G401 (cell line): ENCODE data around the gene ASIC3. TPM values are rescaled to one million over a fixed set of nuclear protein-coding genes. Genes with fewer than 3 reads are reported as not detected.
A peak's percentile ranks its signal among the peaks of the same experiment; 100 is the strongest.

Experiments used
- DNase-seq: peaks from one replicate; pipeline ENCODE4 v3.0.0-alpha.2; 2015; ENCODE audit warnings: low spot score
- in situ Hi-C: cut with HindIII; loops from 2 replicates; pipeline ENCODE4 v1.10.0; 2016; ENCODE audit warnings: low sequenced_read_pairs, mixed read lengths
- total RNA-seq: library from RNA; depleted of rRNA; stranded (reverse); fragments of >200 nt; shearing (Covaris generic); gene quantifications from 2 replicates; pipeline ENCODE4 v1.2.3, GENCODE V29; 2014

The ASIC3 gene
- total RNA-seq, 1 experiment from 2014 or later: not detected

DNA sequence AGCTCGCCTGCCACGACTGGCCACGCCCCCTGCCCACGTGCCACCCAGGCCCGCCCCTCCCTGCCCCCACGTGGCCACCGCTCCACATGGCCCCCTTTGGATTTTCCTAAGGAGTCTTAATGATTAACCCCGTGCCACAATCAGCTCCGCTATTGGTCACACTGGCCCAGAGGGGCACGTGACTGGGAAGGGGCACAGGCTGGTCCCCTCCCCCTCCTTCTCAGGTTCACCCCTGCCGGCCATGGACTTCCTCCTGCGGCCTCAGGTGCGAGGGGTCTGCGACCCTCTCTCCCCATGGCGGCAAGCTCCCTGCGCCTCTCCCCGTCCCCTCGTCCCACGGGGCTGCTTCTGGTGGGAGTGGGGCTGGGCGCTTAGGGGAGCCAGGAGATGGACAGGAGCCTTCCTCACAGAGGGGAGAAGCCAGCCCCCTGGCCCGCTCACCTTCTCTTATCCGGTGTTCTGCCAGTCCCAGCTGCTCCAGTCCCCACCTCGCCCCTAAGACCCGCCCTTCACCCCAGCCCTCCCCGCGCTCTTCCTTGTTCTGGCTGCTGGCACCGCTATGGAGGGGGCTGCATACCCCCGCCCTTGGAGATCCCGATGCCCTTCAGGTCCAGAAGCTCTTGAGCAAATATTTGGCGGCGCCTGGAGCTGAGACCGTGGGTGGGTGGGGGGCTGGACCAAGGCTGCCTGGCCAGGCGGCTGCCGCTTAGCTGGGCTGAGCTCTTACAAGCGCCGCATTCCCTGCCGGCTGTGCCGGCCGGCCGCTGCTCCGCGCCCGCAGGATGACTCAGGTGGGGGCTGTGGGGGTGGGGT, 14.3 kb downstream of the ASIC3 start:
- in situ Hi-C loops: no loop called here
- DNase-seq: peak; percentile 39

DNA sequence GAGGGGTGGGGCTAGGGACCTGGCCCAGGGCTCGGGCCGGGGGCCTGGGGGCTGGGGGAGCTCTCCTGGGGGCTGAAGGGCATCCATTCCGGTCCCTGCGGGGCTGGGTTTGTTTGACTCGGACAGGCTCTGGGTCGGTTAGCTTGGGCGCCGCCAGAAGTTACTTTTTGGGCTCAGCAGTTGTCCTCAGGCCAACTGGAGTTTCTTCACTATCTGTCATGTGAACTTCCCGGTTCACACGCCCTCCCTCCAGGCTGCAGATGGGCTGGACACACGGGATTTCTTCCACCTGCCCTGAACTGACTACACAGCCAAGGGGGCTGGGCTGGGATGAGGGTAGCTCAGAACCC, 14.9 kb downstream of the ASIC3 start:
- DNase-seq: no peak
- in situ Hi-C loops: no loop called here

DNA sequence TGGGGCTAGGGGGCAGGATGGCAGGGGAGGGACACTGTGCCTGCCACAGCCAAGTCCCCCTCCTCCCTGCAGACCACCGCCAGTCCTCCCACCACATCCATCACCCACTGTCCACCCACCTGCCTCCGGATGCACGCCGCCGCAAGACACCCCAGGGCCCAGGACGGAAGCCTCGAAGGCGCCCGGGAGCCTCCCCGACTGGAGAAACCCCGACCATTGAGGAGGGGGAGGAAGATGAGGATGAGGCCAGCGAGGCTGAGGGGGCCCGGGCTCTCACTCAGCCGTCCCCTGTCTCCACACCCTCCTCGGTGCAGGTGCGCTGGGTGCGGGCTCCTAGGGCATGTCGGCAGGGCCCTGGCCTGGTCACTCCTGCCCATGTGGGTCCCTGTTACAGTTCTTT, 16.1 kb downstream of the ASIC3 start:
- DNase-seq: no peak
- in situ Hi-C loops: no loop called here

DNA sequence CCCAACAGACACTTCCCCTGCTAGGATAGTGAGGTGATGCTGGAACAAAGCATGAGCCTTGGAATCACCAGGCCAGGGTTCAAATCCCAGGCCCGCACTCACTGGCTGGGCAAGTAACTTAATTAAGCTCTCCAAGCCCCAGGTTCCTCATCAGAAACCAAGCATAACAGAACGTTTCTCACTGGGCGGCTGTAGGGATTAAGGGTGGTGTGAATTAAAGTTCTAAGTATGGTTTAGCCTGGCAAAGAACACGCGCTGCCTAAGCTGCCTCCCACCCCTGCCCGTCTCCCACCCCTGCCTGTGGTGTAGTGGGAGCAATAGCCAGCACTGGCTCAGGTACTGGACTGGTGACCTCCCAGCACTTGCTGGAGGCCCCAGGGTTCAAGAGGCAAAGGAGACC, 16.7 kb downstream of the ASIC3 start:
- DNase-seq: no peak
- in situ Hi-C loops: no loop called here

DNA sequence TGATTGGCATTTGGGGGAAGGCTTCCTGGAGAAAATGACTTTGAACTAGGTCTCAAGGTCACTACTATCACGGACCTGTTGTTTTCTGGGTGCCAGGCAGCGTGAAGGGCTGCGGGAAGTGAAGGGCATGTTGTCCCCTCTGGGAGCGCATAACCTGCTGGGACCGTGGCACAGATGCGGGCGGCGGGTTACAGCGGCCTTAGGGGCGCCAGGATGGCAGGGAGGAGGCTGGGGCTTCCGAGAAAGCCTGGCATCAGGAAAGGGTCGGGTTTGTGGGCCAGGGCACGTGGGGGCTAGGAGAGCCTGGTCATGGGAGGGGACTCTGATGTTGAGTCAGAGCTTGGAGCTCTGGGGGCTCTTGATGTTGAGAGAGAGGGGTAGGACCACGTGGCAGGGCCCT, 17.2 kb downstream of the ASIC3 start:
- in situ Hi-C loops: no loop called here
- DNase-seq: no peak

DNA sequence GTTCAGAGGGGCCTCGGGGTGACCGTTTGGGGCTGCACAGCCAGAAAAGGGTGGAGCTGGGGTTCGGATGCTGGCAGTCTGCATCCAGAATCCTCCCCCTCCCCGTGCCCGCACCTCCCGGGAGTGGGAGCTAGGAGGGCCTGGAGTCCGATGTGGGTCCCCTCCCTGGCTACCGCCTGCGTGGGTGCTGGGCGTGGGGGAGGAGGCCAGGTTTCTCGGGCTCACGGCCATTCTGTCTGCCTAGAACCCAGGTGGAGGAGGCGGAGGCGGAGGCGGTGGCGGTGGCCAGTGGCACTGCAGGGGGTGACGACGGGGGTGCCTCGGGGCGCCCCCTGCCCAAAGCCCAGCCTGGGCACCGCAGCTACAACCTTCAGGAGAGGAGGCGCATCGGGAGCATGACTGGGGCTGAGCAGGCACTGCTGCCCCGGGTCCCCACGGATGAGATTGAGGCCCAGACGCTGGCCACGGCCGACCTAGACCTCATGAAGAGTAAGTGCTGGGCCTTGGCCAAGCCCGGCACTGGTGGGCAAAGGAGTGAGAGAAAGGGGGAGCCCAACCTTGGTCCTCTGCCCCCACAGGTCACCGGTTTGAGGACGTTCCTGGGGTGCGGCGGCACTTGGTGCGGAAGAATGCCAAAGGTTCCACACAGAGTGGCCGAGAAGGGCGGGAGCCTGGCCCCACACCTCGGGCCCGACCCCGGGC, 18.1 kb downstream of the ASIC3 start:
- in situ Hi-C loops: no loop called here
- no peak for DNase-seq

DNA sequence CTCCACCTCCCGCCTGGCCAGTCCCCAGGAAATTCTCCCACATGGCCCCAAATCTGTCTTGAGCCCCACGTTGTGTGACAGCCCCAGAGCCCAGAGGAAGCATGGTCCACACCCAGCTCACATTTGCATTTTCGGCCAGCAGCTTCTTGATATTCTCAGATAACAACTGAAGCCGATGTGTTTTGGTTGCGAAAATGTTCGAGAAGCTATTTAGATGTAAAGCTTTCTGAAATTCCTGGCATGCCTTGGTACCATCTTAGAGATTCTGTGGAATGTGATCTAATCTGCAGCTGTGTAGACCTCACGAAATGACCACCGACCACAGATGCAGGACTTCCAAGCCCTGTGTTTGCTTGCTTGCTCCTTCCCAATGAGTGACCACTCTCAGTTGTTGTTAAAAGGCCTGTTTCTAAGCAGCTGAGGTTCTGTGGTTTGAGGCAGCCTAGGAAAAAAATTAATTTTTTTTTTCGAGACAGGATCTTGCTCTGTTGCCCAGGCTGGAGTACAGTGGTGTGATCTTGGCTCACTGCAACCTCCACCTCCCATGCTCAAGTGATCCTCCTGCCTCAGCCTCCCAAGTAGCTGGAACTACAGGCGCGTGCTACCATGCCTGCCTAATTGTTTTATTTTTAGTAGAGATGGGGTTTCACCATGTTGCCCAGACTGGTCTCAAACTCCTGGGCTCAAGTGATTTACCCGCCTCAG, 19.9 kb downstream of the ASIC3 start:
- no peak for DNase-seq
- in situ Hi-C loops: no loop called here

DNA sequence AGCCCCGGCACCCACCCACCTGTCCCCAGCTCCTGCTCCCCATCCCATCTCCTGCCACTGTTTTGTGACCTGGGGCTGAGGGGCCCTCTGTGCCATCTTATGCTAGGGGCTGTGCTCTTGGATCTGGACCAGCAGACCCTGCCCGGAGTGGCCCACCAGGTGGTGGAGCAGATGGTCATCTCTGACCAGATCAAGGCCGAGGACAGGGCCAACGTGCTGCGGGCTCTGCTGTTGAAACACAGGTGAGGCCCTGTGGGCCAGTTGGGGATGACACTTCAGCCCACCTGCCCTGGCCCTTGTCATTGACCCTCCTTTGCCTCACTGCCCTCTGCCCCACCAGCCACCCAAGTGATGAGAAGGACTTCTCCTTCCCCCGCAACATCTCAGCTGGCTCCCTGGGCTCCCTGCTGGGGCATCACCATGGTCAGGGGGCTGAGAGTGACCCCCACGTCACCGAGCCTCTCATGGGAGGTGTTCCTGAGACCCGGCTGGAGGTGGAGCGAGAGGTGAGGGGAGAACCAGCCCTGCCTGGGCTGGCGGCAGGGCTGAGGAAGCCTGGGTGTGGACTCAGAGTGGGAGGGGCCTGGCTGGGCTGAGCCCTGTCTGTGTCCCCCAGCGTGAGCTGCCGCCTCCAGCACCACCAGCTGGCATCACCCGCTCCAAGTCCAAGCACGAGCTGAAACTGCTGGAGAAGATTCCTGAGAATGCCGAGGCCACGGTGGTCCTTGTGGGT, 21.7 kb downstream of the ASIC3 start:
- no peak for DNase-seq
- in situ Hi-C loops: no loop called here

DNA sequence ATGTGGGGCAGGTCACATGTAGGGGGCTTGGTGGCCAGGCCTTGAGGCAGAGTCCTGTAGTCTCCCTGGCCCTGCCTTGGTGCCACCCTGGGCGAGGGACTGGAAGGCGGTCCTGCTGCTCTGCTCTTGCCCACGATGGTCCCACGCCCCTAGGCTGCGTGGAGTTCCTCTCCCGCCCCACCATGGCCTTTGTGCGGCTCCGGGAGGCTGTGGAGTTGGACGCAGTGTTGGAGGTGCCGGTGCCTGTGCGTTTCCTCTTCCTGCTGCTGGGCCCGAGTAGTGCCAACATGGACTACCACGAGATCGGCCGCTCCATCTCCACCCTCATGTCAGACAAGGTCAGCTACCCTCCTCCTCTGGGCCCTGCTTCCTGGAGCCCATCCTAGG, 22.2 kb downstream of the ASIC3 start:
- DNase-seq: no peak
- in situ Hi-C loops: no loop called here

DNA sequence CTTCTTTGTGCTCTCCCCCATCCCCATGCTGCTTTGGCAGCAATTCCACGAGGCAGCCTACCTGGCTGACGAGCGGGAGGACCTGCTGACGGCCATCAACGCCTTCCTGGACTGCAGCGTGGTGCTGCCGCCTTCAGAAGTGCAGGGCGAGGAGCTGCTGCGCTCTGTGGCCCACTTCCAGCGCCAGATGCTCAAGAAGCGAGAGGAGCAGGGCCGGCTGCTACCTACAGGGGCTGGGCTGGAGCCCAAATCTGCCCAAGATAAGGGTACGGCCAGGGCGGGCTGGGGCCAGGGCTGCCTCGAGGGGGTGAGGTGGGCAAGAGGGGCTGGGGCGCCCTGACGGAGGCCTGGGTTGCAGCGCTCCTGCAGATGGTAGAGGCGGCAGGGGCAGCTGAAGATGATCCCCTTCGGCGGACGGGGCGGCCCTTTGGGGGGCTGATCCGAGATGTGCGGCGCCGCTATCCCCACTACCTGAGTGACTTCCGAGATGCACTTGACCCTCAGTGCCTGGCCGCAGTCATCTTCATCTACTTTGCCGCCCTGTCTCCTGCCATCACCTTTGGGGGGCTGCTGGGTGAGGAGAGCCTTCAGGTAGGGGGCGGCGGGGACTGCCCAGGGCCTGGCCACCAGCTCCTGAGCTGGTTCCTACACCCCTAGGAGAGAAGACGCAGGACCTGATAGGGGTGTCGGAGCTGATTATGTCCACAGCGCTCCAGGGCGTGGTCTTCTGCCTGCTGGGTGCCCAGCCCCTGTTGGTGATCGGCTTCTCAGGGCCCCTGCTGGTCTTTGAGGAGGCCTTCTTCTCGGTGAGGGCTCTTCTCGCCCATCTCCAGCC, 22.9 kb downstream of the ASIC3 start:
- DNase-seq: no peak
- in situ Hi-C loops: no loop called here

DNA sequence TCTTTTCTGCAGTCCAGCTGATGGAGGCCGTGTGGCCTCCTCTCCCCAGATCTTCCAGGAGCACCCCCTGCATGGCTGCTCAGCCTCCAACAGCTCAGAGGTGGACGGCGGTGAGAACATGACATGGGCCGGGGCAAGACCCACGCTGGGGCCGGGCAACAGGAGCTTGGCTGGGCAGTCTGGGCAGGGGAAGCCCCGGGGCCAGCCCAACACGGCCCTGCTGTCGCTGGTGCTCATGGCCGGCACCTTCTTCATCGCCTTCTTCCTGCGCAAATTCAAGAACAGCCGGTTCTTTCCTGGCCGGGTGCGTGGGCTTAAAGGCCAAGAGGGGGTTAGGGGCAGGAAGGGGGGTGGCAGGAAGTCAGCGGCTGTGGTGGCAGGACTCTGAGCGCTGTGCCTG, 25.7 kb downstream of the ASIC3 start:
- in situ Hi-C loops: no loop called here
- no peak for DNase-seq

DNA sequence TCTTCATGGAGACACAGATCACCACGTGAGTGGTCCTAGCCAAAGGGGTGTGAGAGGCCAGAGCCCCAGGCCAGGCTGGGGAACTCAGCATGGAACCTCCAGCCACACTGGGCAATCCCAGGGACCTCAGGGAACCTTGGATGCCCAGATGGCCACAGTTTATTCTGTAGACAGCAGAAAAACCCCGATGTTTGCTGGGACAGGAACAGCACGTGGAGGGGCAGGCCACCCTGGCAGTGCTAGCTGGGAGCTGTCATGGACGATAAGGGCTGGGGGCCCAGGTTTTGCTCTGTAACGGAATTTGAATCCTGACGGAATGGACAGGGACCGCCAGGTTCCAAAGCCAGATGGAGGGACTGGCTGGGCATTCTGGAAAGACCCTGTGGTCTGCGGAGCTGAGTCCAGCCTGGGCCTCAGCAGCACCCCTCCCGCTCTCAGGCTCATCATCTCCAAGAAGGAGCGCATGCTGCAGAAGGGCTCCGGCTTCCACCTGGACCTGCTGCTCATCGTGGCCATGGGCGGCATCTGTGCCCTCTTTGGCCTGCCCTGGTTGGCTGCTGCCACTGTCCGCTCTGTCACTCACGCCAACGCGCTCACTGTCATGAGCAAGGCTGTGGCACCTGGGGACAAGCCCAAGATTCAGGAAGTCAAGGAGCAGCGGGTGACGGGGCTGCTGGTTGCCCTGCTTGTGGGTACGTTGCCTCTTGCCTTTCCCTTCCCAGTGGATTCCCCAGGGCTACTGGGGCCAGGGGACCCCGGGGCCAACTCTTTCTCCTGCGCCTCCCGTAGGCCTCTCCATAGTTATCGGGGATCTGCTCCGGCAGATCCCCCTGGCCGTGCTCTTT, 26.7 kb downstream of the ASIC3 start:
- in situ Hi-C loops: no loop called here
- no peak for DNase-seq

DNA sequence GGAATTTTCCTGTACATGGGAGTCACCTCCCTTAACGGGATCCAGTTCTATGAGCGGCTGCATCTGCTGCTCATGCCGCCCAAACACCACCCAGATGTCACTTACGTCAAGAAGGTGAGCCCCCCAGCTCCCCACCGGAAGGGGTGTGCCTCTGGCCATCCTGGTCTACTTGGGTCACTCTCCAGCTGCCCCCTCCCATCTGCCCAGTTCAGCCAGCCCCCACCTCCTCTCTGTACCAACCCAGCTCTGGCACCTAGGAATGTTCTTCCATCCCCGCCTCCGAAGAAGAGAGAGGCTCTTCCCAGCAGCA, 27.3 kb downstream of the ASIC3 start:
- DNase-seq: no peak
- in situ Hi-C loops: no loop called here

DNA sequence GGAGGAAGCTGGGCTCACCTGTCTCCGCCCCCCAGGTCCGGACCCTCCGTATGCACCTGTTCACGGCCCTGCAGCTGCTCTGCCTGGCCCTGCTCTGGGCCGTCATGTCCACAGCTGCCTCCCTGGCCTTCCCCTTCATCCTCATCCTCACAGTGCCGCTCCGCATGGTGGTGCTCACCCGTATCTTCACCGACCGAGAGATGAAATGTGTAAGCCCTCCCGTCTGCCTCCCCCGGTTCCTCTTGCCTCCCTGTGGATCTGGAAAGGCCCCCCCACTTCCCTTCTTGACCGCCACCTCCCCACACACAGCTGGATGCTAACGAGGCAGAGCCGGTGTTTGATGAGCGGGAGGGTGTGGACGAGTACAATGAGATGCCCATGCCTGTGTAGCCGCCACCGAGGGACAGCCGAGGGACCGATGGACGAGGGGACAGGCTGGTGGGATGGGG, 27.7 kb downstream of the ASIC3 start:
- in situ Hi-C loops: no loop called here
- no peak for DNase-seq

DNA sequence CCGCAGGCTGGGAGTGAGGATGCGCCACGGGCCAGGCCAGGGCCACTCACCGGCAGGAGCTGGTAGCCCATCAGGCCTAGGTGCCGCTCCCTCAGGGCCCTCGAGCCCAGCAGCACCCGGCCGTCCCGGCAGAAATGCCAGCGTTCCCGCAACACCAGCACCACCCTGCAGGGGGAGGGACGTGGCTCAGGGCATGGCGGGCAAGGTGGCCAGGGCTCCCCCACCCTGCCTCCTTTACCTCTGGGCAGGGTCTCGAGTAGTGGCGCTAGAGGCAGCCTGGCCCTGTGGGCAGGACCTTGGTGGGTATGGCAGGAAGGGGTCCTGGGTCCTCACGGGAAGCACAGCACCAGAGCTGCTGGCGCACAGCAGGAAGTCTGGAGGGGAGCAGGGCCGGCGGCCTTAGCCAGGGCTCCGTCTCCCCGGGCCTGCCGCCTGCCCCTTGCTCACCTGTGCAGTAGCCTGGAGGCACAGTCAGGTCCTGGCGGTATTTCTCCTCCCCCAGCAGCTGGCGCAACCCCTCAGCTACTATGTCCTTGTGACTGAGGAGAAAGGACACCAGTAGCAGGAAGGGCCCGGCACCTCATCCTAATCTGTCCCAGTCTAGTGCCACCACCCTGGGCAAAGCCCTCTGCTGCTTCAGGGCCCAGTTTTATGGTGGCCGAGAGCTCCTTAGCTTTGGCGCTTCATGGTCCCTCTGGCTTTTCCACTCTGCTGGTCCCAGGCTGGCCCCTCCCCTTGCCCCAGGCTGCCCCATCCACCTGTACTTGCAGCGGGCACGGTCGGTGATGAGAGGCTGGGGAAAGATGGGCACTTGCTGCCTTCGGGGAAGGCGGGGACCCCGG, 28.8 kb downstream of the ASIC3 start:
- DNase-seq: no peak
- in situ Hi-C loops: no loop called here

DNA sequence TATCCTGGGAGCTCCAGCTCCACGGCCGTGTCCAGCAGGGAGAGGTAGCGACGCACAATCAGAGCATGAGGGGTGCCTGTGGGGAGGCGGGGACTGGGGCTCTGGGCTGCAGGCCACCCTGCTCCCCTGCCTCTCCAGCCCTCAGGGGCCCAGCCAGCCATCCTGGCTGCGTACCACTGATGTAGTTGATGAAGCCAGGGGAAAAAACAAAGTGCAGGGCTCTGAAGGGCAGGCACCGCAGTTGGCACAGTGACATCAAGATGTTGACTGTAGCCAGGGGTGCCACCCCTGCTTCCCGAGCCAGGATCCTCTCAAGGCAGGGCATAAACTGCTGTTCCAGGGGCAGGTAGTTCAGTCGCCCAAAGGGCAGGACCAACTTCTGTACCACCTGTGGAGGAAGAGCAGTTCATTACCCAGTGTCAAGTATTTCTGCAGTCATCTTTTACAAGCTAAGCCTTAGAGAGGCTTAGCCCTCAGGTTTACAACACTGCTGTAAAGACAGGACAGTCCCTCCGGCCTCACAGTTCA, 29.4 kb downstream of the ASIC3 start:
- DNase-seq: no peak
- in situ Hi-C loops: no loop called here
